ENCODE measurements around the gene POLQ.
"Not testable (repeated sequence)": the region's sequence is repeated elsewhere in the genome, so short reads cannot be mapped to it uniquely, and the experiment has no call there.

POLQ gene

GRCh38 chr3:121505256-121505655, 40.5 kb downstream of the POLQ start:
- no peak for DNase-seq

- DNase-seq: no peak
Observed at GRCh38 chr3:121504618-121505017, 41.2 kb downstream of the POLQ start.

- DNase-seq: no peak
Observed at GRCh38 chr3:121496786-121497185, 49.0 kb downstream of the POLQ start.

- no peak for DNase-seq
Observed at GRCh38 chr3:121493431-121493830, 52.4 kb downstream of the POLQ start.

GRCh38 chr3:121491683-121492320, 54.0 kb downstream of the POLQ start:
- no peak for DNase-seq

- no peak for DNase-seq
Observed at GRCh38 chr3:121490161-121490560, 55.6 kb downstream of the POLQ start.

GRCh38 chr3:121488628-121489027, 57.2 kb downstream of the POLQ start:
- DNase-seq: no peak

- DNase-seq: no peak
Observed at GRCh38 chr3:121483290-121483689, 62.5 kb downstream of the POLQ start.

GRCh38 chr3:121482660-121483059, 63.1 kb downstream of the POLQ start:
- no peak for DNase-seq

GRCh38 chr3:121481106-121481880, 64.5 kb downstream of the POLQ start:
- no peak for DNase-seq

GRCh38 chr3:121477589-121477988, 68.2 kb downstream of the POLQ start:
- DNase-seq: no peak

- no peak for DNase-seq
Observed at GRCh38 chr3:121473001-121473400, 72.8 kb downstream of the POLQ start.

GRCh38 chr3:121467085-121467484, 78.7 kb downstream of the POLQ start:
- DNase-seq: no peak

GRCh38 chr3:121463745-121464144, 82.0 kb downstream of the POLQ start:
- no peak for DNase-seq

- DNase-seq: no peak
Observed at GRCh38 chr3:121462565-121462964, 83.2 kb downstream of the POLQ start.

GRCh38 chr3:121451752-121452151, 94.0 kb downstream of the POLQ start:
- DNase-seq: not testable (repeated sequence)

GRCh38 chr3:121443456-121443855, 102.3 kb downstream of the POLQ start:
- DNase-seq: no peak

- no peak for DNase-seq
Observed at GRCh38 chr3:121436641-121437040, 109.1 kb downstream of the POLQ start.

GRCh38 chr3:121436074-121436473, 109.7 kb downstream of the POLQ start:
- no peak for DNase-seq

GRCh38 chr3:121431726-121432517, 113.9 kb downstream of the POLQ start:
- peak; percentile 46 to 77 for DNase-seq

GRCh38 chr3:121430664-121431215, 115.0 kb downstream of the POLQ start:
- DNase-seq: no peak

- DNase-seq: no peak
Observed at GRCh38 chr3:121424549-121424948, 121.2 kb downstream of the POLQ start.

GRCh38 chr3:121418182-121418581, 127.6 kb downstream of the POLQ start:
- DNase-seq: no peak
